ENCODE data around the gene PYROXD2.

GRCh38 chr10:98402478-98402877 is 12.5 kb downstream of the PYROXD2 start:
- TF ChIP-seq CTCF (IDR thresholded peaks at IDR 0.05), result no peak
- no peak for TF ChIP-seq POLR2A (IDR thresholded peaks at IDR 0.05)

Measured in lower leg skin (tissue), 3 donors.